GM19025 (cell line): Measurements from ENCODE around the gene KCNQ4.

Source experiments
- ATAC-seq: cut with Tn5 transposase; IDR thresholded peaks from one replicate; pipeline ENCODE4 v1.9.1; 2021; ENCODE audit warnings: mild to moderate bottlenecking, low read depth, moderate library complexity; ENCODE audit not compliant: unreplicated experiment

The KCNQ4 gene

DNA sequence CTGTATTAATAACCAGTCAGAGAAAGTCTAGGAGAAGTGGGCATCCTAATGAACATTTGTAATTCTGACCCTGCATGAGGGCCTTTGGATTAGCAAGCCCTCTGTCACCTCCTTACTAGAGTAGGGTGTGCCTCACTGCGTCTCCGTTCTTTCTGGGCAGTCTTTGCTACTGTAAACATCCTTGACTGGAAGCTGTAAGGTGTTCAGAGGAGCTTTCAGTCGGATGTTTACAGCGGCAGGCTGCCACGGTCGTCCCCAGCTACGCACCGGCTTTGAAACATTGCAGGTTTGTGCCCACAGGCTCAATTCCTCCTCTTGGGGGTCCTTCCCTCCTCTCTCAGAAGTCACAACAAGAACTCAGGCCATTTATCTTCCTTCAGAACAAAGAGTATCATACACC, 29.4 kb upstream of the KCNQ4 start:
- no peak for ATAC-seq

DNA sequence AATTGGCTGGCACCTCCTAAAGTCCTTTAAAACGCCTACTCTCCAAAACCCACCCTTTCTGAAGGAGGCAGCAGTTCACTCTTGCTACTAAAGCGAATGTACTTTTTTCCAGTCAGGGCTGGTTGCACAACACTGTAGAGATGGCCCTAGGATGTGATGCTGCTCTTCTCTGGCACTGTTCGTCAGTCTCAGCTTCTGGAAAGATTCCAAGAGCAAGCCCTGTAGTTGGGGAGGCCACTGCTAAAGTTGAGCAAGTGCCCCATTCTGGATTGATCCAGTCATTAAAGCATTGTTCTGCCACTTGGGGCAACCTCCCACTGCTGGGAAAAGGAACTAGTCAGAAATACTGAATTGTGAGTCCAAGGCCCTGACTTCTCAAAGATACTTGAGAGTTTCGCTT, 28.5 kb upstream of the KCNQ4 start:
- no peak for ATAC-seq

DNA sequence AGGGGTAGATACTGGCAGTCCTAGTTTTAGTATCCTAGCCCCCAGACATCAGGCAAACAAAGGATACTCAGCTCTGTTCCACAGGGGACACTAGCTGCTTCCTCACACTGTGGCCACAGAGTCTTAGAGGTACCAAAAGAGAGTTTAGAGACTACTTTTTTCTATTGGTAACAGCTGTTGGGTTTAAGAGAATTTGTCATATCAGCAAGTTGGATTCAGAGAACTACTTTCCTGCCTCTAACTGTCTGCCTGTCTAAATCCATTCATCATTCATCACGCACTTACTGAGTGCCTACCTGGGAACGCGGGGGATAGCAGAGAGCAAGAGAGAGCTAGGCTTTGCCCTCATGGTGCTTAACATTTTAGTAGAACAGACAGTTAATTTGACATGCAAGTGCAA, 27.1 kb upstream of the KCNQ4 start:
- ATAC-seq: no peak

DNA sequence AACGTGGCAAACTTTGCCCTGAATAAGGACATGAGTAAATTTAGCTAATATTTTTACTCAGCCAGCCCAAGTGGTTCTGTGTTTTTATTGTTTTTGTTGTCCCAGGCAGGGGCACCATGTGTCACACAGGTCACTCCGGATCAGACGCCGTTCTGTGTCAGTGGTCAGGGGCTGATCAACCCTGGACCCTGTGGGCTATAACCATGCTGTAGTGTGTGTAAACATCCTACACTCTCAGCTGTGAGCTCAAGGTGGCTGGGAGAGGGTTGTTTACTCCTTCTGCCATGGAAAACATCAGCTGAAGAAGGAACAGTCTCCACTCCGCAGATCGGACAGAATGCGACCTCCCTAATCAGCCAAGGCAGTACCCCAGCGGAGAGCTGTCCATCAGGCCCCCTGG, 26.5 kb upstream of the KCNQ4 start:
- ATAC-seq: no peak

DNA sequence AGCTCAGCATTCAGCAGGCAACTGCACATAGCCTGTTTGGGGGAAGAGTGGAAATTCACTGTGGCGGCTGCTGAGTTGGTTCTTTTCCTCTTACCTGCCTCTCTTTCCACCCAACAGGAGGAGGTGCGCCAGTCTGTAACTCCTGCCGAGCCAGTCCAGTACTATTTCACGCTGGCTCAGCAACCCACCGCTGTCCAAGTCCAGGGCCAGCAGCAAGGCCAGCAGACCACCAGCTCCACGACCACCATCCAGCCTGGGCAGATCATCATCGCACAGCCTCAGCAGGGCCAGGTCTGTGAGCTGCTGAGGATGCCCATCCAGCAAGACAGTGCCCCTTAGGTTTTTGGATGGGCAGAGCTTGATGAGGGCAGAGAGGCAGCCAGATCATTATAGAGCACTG, 25.6 kb upstream of the KCNQ4 start:
- no peak for ATAC-seq

DNA sequence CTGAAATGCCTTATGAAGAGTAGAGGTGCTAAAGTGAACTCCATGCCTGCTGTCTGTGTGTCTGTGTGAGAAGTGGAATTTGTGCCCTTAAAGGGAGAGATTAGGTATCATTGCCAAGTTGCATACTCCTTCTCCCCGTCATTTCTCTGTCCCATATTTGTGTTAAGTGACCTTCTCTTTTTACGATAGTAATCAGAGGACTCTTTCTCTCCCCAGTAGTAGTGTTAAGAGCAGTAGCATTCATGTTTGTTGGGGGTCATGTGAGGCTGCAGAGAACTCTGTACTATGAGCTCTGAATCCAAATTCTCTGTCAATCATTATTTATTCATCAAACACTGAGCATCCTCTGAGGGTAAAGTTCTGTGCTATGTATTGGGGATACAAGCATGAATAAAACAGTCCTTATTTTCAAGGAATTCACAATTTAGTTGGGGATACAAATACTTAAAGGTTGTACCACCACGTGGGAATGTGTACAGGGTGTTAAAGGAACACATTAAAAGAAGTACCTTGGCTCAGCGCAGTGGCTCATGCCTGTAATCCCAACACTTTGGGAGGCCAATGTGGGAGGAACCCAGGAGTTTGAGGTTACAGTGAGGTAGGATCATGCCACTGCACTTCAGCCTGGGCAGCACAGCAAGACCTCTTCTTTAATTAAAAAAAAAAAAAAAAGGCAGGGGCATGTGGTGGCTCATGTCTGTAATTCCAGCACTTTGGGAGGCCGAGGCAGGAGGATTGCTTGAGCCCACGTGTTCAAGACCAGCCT, 24.8 kb upstream of the KCNQ4 start:
- ATAC-seq: no peak

DNA sequence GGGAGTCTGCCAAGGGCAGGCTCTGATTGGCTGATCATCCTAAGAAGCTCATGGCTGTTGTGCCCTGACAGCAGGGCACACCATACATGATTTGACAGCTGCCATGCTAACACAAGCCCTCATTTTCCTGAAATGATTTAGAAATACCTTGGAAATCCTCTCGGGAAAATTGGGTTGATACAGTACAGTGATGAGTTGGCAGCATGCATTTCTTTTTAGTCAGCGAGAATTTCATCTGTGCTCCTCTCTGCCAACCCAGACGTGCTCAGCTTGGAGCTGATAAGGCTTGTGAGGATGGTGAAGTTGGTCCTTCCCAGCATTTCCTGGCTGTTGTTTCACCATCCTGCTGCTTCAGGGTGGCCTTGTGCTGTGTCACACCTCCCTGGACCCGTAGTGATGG, 22.6 kb upstream of the KCNQ4 start:
- no peak for ATAC-seq

DNA sequence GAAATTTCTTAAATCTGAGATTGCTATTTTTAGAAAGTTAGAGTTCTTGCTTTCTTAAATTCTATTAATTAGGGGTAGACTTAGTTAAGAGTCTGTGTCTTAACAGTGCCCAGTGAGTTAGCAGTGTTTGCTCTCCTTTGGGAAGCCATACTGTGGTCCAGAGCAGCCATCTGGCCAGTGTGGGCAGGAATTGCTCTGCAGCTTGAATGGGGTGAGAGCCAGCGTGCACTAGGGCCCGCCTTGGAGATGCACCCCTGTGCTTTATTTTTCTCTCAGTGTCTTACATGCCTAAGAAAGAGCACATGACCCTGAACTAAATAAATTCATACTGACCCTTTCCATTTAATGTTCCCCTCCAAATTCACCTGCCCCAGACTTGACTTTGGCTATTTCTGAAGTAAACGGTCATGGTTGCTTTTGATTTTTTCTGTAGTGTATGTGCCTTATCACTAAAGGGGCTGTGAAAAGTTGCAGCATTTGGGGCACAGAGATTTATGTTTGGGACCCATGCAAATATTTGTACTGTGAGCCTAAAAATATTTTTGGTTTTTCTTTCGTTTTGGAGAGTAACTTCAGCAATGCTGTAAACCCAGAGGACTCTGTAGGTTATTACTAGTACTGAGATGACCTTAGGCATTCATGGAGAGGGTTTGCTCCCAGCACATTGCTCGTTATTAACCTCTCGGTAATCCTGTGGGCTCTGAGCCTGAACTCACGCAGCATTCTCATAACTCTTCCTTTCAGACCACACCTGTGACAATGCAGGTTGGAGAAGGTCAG, 21.3 kb upstream of the KCNQ4 start:
- ATAC-seq: no peak

DNA sequence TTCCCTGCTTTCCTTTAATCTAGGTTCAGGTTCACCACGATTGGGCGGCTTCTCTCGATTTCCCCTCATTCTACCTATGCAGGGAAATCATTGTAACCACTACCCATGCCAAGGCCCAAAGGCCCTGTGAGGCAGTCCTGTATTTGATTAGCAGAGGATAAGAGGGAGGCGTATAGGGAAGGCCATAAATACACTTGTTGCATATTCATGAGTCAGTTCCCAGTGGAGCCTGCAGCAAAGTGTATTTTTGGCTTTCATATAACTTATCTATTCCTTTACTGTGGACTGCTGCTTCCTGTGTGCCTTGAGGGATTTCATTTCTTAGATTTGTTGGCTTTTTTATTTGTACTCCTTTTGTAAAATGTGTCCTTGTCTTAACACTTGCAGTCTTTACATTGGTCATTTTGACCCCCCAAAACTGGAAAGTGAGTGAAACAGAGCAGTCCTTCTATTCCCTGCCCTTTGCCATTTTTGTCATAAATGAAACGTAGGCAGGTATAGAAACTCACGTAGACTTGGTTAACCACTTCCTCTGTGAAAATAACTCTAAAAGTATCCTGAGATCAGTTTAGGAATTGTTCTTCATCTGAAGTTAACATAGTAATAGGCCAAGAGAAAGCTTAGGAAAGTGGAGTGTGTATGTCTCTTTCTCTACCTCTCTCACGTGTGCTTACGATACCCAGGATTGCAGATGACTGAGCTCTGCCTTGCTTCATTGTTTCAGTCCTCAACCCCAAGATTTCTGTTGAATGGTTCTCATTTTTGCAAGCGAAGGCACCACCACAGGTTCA, 19.6 kb upstream of the KCNQ4 start:
- no peak for ATAC-seq

DNA sequence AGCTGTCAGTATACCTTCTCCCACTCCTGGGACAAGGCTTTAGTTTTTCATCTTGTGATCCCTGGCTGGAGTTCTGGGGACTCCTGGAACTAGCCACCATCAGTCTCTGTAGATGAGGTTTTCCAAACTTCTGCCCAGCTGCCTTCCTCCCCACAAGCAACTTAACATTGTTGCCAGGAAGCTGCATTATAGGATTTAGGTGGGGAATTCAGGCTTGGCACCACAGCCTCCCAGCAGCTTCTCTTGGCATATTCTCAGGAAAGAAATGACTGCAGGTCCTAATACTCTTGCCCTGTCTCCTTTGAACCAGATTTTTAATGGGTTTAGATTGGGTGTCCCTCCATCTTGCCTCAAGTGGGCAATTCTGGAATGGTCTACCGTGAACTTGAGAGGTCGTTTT, 18.6 kb upstream of the KCNQ4 start:
- ATAC-seq: no peak

DNA sequence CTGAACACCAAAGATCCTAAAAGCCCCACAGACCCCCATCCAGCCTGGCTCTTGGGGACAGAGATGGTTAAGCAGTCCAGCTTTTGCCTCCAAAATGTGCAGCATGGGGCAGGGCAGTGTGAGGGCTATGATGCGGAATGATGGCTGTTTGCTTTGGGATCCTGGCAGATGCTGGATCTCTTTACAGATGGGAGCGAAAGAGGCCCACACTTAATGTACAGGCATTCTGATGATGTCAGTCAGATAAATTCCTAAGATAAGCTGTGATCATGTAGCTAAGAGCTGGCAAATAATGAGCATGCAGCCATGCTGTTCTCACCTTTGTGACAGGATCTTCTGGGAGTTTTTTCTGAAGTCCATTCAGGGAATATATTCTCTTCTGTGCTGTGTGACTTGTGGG, 17.6 kb upstream of the KCNQ4 start:
- no peak for ATAC-seq

DNA sequence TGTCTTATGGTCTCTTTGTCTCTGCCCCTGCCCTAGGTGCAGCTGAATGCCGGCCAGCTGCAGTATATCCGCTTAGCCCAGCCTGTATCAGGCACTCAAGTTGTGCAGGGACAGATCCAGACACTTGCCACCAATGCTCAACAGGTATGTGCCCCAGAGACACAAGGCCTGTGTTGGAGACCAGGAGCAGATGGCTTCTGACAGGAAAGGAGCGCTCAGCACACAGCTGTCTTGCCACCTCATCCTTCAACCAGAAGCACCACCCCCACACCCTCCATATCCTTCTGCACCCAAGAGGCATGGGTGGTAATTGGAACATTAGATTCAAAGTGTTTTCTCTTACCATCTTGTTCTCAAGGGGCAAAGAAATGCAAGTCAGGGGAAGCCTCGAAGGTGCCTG, 17.0 kb upstream of the KCNQ4 start:
- ATAC-seq: no peak

DNA sequence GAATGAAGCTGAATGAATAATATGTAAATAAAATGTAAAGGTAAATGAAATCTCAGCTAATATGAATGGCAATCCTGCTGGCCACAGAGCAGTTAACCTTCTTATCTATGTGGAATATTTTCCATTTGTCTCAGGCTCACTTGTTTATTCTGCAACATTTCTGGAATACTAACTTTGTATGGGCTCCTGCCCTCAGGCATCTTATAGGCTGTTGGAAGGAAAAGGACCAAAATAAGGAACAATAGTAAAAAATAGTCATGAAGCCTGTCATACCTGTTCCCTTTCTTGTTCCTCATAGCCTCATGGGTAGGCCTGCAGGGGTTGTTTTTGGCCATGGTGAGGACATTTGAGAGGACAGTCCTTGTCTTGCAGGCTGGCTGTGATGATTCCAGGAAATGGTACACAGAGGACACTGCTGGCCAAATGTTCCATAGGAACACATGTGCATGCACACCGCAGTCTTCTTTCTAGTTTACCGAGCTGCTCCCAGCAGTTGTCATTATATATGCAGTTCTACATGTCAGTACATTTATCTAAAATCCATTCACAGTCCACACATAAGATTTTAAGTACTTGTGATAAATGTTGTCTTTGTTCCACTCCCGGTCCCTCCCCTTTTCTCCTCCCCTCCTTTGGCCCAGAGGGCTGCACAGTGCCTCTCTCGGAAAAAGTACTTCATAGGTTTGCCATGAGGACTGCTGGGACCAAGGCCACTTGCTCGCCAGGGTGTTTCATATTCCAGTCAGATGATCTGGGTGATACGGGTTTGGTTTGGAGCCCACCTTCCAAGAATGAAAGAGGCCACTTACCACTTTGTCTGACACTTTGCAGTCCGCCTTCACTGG, 15.2 kb upstream of the KCNQ4 start:
- no peak for ATAC-seq

DNA sequence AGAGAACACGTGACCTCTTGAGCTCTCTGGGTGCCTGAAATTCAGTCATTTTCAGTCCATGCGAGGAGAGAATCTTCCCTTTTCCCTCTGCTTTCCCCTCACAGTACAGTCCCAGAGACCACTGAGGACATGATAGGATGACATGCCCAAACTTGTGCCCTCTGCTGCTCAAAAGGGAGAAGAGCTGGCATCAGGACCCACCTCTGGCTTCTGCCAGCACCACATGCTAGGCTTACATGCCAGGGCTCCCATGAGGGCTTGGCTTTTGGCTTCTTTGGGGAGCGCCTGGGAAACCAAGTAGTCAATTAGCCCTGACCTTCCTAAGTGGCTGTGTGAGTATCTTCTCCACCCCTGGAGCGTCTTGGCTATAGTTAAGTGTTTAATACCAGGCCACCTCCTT, 13.8 kb upstream of the KCNQ4 start:
- no peak for ATAC-seq

DNA sequence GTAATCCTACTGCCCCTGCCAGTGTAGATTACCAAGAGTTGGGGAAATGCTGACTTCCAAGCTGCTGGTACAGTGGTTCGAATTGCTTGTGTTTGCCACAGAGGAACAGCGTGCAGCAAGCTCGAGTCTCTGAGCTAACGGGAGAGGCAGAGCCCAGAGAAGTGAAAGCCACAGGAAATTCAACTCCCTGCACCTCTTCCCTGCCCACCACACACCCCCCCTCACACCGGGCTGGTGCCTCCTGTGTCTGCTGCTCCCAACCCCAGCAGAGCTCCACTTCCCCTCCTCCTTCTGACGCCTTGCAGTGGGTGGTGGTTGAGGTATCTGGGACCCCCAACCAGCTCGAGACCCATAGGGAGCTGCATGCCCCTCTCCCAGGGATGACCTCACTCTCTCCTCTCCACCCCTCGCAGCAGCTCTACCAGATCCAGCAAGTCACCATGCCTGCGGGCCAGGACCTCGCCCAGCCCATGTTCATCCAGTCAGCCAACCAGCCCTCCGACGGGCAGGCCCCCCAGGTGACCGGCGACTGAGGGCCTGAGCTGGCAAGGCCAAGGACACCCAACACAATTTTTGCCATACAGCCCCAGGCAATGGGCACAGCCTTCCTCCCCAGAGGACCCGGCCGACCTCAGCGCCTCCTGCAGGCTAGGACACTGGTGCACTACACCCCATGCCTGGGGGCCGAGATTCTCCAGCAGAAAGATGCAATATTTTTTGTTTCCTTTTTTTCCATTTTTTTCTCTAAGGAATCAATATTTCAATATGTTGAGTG, 13.1 kb upstream of the KCNQ4 start:
- no peak for ATAC-seq

DNA sequence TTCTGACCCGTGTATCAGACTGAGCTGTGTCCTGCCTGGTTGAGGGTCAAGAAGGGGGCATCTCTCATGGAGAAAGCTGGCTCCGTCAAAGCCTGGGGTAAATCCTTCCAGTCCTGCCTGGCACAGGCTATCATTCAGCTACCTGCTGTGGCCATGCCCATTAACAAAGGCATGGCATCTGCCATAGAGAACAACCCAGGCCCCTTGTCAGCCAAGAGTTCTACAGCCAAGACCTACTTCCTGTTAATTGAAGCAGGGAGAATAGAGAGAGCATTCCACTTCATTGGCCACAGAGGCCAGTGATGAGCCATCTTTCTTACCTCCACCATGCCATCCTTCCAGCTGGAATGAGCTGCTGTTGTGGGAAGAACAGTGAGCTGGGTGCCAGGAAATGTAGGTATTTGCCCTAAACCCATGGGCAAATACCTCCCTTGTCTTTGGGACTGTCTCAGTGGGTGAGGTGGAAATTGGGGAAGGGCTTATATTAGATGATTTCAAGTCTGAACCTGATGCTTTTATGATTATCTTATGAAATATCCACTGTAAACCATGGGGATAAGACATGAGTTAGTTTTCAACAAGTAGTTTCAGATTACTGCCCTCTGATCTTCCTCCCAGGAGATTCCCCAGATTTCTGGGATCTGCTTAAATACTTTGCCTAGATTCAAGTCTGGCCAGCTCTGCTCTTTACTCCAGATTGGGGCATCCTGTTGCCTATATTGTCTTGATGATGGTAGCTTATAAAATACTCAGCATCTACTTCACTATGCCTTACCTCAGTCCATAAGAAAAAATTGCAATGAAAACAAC, 11.2 kb upstream of the KCNQ4 start:
- no peak for ATAC-seq

DNA sequence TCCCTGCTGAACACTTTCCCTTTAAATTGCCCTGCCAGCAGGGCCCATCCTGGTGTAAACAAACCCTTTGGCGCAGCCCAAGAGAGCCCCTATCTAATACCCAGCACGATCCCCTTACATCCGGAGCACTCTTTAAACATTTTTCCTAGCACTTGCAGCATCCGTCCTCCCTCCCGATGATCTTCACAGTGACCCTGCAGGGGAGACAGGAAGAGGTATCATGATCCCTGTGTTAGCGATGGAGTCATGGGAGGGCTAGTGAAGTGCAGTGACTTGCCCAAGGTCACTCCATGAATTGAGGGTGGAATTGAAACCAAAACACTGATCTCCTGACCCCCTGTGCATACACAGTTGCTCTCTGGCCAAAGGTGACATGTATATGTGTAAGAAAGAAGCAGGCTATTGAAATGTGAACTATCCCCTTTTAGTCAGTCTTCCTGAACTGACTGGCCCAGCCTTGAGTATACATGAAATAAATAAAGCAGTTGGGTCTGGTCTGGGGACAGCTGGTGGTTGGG, 9.8 kb upstream of the KCNQ4 start:
- no peak for ATAC-seq

DNA sequence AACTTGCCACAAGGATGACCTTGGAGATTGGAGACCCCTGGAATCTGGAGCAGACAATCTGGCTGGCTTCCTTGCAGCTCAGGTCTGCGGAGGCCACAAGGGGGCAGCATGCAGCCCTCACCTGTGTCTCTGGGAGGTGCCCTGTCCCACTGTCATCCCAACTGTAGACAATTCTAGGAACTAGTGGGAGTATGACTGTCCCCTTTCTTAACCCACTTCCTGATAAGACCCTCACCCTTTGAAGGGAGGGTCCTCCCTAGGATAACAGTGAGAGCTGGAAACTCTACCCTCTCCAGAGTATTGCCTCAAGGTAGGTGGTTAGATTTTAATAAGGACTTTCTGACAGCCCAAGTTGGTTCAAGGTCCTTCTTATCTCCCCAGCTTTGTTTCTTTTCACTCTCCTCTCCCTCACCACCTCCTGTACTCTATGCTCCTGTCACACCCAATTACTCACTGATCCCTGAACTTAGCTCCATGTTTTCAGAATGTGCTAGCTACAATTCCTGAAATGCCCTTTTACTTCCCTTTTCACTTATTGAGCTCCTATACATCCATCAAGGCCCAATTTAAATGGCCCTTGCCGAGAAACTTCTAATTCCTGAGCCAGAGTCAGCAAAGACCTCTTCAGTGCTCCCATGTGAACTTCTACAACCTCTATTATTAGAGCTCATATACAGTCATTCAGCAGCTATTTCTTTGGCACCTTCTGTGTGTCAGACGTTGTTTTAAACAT, 9.2 kb upstream of the KCNQ4 start:
- no peak for ATAC-seq
